CD4-positive, alpha-beta T cell treated with Interleukin-6 at 100 ng/mL for 8 hours (primary cell): Measurements from ENCODE around the gene COL4A4.
"Not testable (repeated sequence)": the region's sequence is repeated elsewhere in the genome, so short reads cannot be mapped to it uniquely, and the experiment has no call there.

Source experiments
- DNase-seq: peaks from one replicate; pipeline ENCODE4 v3.0.0-alpha.2; 2020; ENCODE audit warnings: mixed read lengths, low spot score

COL4A4 gene

DNA sequence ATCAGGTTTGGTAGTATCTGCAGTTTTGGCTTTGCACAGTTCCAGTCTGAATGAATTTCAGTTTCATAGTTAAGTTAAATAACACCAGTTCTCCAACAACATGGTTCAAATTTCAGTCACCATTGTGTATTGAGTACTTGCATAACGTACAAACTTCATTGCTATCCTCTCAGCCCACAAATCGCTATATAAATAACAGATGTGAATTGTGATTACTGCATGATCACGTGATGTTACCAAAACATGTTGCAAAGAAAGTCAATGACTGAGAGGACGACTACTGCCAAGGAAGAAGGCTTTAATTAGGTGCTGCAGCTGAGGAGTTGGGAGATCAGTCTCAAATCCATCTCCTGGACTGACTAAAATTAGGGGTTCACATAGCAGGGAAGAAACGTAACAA lies 48.2 kb downstream of the COL4A4 start:
- DNase-seq: no peak

DNA sequence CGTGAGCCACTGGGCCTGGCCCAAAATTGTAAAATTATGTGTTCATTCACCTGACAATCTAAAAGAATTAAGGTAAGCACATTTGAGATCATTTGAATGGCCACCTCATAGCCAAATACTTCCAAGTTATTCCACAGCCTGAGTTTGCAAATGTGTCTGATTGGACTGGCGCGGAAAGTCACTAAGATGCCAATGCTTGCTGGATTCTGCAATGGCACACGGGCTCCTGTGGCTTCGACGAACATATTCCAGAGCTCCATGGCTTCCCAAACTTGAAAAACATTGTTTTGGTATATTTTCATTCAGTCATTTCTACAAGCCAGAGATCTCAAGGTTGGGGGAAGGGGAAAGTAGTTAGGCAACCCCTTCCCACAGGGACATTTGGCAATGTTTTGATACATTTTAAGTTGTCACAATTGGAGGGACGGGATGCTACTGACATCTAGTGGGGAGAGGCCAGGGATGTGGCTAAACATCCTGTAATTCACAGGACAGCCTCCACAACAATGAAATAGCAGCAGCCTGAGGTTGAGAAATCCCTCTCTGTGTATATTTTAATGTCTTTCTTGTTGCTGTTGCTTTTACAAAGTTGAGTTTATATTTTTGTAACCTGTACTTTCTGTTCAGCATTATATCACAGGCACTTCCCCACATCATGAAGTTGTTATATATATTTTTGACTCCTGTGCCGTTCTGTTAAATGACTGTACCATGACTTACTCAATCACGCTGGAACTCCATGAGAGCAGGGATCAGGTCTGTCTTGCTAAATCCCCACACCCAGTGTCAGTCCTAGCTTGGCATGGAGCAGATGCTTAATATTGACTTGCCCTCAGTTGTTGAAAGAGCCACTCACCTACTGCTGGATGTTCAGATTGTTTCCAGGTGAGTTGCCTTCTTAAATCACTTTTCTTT lies 56.9 kb downstream of the COL4A4 start:
- DNase-seq: peak; percentile 8

DNA sequence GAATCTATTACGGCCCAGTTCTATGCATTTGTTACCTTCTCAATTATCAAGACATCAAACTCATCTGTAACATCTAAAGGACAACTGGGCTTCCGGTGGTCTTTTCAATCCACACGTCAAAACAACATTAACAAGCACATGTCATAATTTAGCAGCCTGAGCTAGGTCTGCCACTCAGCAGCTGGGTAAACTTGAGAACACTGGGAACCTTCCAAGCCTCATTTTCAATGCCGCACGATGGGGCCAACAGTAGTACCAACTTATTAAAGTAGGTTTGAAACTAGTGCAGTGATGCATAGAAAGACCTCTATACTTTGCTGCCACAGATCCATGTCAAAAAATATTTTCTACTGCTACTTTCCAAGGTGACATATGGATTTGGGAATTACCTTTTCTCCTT lies 60.4 kb downstream of the COL4A4 start:
- DNase-seq: no peak

DNA sequence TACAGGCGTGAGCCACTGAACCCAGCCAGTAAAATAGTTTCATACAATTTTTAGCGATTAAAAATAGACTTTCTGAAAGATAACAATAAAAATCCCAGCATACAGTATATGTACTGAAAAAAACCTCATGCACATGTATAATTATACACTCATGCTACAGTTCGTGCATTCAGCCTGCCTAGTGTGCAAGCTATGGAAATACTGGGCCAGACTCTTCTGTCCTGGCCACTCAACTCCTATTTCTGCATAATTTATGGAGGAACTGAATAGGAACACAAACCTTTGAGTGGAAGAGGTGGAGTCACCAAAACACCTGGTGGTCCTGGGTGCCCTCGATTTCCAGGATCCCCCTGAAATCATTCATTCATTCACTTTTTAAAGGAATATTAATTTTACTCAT lies 64.7 kb downstream of the COL4A4 start:
- no peak for DNase-seq

DNA sequence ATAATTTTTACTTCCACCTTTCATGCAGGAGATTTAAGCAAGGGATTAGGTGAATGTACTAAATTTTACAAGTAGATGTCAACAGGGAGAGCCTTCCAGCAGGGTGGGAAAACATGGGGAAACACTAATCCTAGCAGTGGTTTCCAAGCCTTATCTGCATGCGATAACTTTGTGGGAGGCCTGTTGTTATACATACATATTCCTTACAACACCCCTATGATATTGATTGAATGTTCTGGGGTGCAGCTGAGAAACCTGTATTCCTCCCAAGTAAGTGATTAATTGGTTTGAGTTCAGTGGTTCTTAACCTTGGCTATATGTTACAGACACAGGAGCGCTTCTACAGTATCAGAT lies 65.9 kb downstream of the COL4A4 start:
- no peak for DNase-seq

DNA sequence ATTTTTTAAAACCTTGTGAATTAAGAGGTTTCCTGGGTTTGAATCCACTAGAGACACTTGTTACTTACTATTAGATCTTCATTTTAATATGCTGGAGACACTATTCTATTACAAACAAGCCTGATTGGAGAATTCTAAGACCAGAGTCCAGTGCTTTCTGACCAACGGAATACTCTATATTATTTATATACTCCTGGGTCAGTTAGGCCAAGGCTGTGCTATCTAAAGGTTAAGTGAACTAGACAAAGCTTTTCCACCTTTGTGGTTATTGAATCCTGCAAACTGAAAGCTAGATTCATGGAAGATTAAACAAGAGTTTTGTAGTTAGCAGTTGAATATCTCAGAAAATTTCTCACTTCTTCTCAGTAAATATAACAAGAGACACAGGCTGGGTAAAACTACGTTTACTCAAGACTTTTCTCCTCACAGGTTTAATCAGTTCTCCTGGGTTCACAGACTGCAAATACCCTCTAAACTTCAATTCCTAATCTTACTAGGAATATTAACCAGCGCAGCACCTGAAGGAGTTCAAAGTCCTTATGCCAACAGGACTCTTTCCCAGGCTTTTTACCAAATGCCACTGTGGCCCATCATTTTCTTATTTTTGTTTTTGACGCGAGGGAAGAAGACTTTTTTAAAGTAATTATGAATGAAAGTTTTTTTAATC lies 66.4 kb downstream of the COL4A4 start:
- DNase-seq: no peak

DNA sequence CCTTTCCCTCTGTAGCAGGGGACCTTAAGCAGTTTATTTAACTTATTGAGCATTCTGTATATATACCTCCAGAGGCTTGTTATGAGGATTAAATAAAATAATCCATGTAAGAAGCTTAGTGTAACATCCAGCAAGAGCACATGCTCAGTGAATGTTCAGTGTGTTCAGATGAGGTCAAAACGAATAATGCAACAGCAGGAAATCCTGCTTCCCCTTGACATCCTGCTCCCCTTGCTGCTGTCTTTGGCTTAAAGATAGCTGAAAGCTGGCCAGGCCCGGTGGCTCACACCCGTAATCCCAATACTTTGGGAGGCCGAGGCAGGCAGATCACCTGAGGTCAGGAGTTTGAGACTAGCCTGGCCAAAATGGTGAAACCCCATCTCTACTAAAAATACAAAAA lies 68.7 kb downstream of the COL4A4 start:
- no peak for DNase-seq

DNA sequence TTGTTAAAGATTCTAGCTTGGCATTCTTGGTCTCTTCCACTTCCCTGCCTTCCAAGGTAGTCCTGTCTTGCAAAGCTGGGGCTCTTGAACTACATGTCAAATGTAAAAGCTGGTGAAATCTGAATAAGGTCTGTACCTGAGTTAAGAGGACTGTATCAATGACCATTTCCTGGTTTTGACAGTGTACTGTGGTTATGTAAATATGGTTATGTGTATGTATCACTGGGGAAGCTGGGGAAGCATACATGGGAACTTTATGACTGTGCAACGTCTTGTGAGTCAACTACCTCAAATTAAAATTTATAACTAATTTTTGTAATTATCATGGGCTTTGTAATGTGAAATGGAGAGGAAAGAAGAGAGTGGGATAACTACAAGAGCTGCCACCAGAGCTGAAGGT lies 81.7 kb downstream of the COL4A4 start:
- no peak for DNase-seq

DNA sequence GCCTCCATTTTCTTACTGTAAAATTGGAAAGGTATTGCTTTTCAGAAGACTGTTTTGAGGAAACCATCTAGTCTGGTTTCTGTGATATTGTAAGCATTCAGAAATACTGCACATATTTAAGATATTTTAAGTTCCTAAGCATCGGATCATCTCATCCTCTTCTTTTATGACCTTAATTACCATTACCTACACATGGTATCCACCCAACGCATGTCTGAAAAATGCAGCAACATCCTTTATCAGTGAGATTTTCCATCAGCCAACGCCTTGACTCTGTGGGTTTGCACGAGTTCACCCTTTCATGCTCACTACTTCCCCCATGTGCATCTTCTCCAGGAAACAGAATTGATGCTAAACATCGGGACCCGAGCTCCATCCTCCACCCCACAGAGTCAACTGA lies 84.3 kb downstream of the COL4A4 start:
- no peak for DNase-seq

DNA sequence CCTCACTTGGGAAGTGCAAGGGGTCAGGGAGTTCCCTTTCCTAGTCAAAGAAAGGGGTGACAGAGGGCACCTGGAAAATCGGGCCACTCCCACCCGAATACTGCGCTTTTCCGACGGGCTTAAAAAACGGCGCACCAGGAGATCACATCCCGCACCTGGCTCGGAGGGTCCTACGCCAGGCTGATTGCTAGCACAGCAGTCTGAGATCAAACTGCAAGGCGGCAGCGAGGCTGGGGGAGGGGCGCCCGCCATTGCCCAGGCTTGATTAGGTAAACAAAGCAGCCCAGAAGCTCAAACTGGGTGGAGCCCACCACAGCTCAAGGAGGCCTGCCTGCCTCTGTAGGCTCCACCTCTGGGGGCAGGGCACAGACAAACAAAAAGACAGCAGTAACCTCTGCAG lies 98.9 kb downstream of the COL4A4 start:
- DNase-seq: not testable (repeated sequence)

DNA sequence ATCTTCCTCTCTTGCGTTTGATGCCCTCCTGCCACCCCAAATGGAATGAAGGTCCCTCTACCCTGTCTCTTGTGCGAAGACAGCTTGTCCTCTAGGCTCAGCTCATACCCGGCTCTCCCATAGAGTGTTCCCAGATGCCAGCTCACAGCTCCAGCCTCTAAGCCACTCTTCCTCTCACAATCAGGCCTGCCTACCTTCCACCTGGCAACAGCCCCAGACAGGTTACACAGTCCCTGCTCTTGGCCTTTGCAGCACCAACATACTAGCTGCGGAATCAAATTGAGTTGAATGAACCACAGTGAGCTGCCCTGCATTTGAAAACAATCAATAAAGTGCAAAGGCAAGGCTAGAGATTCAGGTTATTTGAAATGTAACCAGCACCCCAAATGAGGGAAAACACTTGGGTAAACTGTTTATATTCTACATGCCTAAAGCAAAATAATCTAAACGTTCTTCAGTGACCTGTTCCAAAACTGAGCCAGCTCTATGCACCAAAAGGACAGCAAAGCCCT lies 105.1 kb downstream of the COL4A4 start:
- no peak for DNase-seq

DNA sequence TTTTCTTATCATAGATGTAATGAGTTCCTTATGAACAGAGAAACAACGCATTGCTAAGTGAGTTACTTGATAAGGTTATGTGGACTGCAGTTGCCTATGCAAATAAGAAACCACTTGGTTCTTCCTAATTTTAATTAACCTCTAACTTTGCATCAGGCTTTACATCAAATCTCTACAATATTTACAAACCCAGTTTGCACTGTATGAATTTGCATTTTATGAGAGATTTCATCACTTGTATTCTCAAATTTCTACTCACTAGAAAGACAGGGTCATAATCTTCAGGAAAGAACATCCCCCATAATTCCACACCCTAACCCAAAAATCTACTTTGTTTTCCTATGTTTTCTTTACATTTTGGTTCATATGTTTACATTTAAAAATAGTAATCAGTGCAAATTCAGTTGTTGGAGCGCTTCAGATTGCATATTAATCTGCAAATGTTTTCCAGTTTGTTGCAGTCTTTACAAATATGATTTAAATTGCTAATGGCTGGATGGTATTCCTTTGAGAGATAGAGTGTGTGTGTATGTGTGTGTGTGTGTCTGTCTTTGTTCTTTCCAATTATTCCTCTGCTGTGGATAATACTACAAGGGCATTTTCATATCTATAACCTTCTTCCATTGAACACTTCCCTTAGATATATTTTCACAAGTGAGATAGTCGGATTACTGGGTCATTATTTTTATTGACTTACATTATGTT lies 106.1 kb downstream of the COL4A4 start:
- DNase-seq: no peak

DNA sequence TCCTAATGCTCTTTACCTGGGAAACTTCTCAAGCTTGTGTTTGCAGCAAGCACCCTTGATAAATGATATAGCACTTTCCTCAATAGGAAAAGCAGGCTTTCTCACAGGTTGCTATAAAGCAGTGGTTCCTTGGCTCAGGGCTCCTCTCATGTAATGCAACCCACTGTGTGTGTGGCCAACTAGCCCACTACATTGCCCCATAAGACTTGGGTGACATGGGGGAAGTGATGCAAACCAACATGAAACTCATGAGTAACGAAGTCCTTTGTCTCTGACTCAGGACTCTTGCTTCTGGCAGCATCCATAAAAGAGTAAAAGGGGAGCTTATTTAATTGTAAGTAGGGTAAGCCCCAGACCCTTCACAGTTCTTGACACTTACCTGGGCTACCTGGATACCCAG lies 106.9 kb downstream of the COL4A4 start:
- no peak for DNase-seq

DNA sequence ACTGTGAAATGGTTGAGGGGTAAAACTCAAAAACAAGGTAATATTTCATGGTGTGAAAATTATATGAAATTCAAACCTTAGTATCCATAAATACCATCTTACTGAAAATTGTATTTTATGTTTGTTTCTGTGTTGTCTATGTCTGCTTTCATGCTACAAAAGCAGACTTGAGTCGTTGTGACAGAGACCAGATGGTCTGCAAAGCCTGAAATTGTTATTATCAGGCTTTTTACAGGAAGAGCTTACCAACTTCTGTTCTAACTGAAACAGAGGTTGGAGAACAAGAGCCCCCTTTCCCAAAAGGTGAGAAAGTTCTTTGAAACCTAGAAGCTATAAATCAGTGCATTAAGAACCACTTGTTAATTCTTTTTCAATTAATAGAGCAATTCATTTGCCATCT lies 110.0 kb downstream of the COL4A4 start:
- DNase-seq: no peak

DNA sequence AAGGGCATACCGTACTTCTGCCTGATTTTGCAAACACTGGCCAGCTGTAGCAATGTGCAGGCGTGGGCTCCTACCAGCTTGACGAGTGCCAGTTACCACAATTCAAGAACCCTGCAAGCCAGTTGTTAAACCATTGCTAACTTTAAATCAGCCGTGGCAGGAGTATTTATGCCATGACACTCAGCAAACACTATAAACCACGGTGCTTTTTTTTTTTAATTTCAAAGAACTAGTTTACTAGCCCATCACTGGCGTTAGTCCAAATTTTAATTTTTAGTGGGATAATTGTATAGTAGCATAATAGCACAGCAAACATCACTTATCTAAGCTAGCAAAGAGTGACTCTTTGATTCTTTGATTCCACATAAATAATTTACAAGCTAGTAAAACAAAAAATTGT lies 111.1 kb downstream of the COL4A4 start:
- DNase-seq: no peak

DNA sequence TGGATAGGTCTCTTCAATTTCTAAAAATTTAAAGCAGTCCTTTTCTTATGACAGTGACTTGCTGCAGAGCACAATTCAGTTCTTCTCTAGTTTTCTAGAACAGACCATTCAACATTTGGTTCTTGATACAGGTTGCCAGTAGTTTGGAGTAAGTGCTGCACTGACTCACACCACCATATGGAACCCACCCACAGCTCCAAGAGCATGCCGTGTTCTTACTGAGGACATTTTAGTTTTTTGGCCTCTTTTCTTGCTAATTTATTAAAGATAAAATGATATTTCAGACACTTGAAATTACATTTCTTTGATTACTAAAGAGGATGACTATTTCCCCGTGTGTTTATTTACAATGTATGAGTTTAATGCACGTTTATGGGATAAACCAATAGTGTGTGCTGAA lies 120.0 kb downstream of the COL4A4 start:
- no peak for DNase-seq

DNA sequence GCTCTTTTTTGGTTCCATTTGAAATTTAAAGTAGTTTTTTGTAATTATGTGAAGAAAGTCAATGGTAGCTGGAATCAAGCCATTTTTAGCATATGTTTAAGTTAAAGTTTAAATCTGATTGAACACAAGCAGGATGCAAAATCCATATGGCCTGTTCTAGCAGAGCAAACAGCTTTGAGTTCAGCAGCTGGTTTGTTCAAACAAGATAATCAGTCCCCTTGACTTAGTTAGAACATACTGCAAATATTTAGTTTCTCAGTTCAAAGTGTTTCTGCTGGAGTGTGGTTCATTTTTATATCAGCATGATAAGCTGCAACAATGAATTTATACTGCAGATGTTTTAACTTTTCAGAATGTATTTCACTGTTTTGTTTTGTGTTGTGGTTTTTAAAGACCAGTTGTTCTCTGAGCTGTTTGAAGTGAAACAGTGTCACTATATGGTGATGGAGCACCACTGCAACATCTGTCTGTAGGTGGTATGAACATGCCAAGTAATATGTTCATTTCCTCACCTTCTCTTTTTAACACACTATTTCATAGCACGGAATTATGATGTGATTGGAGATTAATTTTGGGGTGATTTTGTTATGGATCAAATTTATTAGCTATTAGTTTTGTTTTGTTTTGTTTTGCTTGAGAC lies 125.3 kb downstream of the COL4A4 start:
- DNase-seq: no peak

DNA sequence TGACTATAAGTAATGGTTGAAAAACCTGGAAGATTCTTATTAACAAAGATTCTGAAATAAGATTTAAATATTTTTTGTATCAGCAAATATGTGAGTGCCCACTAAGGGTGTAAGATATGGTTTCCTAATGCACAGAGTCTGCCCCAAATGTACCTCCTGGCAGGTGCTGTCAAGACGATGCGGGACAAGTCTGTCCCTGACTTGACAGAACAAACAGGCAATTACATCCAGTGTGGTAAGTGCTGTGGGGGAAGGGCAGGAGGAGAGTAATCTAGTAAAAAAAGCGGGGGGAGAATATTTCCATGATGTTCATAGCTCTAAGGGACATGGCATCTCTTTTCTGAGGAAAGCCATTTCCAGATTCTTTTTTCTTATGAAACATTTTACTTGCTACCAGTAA lies 127.5 kb downstream of the COL4A4 start:
- DNase-seq: no peak

DNA sequence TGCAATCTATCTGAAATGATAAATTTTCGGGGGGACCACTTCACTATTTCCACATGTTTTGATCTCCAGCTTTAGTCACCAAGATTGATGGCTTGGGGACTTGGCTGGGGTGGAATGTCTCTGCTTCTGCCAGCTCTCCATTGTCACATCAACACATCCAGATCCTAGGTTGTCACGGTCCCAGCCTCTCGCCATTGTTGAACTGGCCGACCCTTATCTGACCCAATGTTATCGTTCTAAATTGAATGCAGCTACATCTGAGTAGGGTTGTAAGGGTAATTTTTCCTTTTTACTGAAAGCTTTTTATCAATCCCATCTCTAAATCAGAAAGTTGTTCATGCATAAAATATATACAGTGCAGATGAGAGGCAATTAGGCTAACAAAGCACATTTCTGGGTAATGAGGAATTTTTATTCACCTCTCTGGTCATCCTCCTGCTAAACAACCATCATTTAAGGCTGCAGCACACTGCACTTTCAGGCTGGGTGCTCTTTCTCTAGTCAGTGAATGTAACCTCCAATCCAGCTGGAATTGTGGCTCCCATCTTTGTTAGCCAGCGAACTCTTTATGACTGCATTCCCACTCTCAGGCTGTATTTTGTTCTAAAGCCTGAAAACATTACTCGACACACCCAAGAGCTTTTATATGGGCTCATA lies 128.2 kb downstream of the COL4A4 start:
- no peak for DNase-seq

DNA sequence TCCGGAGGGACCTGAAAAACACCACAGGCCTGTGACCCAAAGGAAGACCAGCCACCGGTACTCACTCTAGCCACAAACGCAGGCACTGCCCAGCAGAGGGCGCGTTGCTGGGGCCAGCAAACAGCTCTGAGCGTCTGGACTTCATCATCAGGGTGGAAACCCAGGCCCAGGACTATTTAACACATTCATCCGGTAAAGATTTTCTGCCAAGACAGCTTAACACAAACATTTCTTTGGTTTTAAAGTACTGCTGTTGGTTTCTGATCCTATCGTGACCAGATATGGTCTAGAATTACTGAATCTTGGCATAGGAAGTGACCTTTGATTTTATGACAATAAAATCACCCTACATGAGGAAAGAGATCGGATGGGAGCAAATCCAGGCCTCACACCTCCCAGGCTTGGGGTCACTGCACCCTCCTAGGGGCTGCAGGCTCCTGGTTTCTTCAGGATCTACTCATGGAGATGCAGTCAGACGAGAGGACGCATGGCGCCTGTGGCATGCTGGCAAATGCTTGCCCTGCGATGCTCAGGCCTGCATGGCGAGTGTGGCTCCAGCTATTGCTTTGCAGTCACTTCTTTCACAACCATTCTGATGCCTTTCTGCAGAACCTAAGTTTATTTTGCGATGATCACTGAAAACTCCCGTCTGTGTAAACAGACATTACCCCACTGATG lies 130.4 kb downstream of the COL4A4 start:
- no peak for DNase-seq

DNA sequence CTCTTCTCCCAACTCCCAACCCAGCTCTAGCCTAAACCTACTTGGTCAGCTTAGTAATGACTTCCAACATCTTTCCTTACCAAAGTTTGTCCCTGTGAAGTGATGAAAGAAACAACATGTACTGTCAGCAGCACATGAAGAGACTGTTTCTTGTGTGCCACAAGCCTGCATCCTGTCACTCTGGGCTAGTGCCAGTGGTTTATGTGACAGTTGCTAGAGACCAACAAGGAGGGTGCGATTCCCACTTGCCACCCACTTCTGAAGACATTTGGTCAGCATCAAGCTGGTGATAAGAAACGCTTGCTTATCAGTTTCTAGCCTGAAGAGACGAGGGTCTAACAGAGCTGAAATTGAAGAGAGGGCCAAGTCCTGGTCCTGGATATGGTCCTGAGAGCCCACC lies 132.6 kb downstream of the COL4A4 start:
- DNase-seq: no peak
